ENCODE data around the gene PM20D1. TPM values are rescaled to one million over a fixed set of nuclear protein-coding genes. Genes with fewer than 3 reads are reported as not detected.

The PM20D1 gene
- total and polyA plus RNA-seq, 12 donors = 0.12 to 1.9 (median 0.66) TPM

DNA sequence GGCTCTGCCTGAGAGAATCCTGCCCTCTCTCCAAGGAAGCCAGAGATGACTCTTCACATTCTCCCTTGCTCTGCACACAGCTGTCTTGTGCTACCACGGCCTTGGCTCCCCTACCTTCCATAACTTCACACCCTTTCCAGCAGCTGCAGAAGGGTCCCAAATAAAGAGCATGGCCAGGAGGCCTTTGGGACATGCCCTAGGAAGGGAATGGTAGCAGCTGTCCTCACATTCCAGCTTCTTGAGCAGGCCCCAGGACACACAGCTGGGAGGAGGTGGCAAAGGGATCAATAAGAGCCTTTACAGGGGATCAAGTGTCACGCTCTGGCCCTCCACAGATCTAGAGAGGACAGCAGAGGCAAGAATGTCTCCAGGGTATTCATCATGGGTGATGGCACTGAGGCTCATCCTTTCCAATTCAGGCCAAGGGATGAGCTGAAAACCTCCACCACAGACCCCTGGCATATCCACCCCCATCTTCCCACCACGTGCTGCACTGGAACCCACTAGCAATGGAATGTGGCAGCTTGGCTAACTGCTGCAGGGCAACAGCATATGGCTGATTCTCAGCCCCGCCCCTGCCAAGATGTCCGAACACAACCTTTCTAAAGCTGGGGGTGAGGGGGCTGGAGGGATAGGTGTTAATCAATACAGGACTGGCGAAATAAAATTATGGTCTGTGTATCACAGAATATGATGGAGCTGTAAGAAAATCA, 56.8 kb downstream of the PM20D1 start:
- Histone ChIP-seq H3K4me3 (no peak overlapping the region), H3K4me1 (peaks cover 0 to 32% (median 3%) of the 10 kb centered on the region in 9 donors), H3K27me3 (no peaks in the 10 kb centered on the region), H3K9me3 (no peaks in the 10 kb centered on the region), H3K27ac (peak overlapping the region in 4 of 10 donors; percentile 2 to 57 (median 14)), H3K36me3 (peaks cover 0 to 94% (median 58%) of the 10 kb centered on the region in 9 donors)
- TF ChIP-seq, protein P1, sequence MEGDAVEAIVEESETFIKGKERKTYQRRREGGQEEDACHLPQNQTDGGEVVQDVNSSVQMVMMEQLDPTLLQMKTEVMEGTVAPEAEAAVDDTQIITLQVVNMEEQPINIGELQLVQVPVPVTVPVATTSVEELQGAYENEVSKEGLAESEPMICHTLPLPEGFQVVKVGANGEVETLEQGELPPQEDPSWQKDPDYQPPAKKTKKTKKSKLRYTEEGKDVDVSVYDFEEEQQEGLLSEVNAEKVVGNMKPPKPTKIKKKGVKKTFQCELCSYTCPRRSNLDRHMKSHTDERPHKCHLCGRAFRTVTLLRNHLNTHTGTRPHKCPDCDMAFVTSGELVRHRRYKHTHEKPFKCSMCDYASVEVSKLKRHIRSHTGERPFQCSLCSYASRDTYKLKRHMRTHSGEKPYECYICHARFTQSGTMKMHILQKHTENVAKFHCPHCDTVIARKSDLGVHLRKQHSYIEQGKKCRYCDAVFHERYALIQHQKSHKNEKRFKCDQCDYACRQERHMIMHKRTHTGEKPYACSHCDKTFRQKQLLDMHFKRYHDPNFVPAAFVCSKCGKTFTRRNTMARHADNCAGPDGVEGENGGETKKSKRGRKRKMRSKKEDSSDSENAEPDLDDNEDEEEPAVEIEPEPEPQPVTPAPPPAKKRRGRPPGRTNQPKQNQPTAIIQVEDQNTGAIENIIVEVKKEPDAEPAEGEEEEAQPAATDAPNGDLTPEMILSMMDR (IDR thresholded peaks at IDR 0.05) = no peak
- intact Hi-C loops (cut with DNase I) = loop anchor here in 9 of 10 donors (2.0 to 10.0 kb wide), 7 partner anchors 114 to 314 kb away; no protein-coding TSS in a partner anchor
- DNase-seq = no peak
- no peak for ATAC-seq
- 64 to 68% methylated on average over 6 of the region's 6 CpGs for WGBS, 2 donors

DNA sequence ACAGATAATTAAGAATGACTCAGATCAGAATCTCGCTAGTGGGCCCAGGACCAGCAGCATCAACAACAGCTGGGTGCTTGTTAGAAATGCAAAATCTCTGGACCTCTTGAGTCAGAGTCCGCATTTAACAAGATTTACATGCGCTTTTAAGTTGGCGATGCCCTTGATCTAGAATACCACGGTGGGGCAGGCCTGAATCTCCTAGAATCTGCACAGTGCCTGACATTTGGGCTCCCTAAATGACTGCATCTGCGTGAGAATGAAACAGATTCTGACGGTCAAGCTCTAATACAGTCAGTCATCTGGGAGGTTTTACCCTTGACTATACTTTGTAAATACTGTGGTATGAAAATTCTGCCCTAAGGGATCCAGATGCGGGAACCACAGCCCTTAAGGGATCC, 57.5 kb downstream of the PM20D1 start:
- DNase-seq (no peak), ATAC-seq (no peak)
- TF ChIP-seq, protein P1 (IDR thresholded peaks at IDR 0.05) = no peak
- H3K4me1 ChIP-seq = peaks cover 0 to 31% (median 2%) of the 10 kb centered on the region in 9 donors
- peak overlapping the region in 4 of 10 donors; percentile 2 to 57 (median 12) for H3K27ac ChIP-seq
- no peaks in the 10 kb centered on the region for H3K9me3 ChIP-seq
- no peaks in the 10 kb centered on the region for H3K27me3 ChIP-seq
- intact Hi-C loops (cut with DNase I) = loop anchor here in 9 of 10 donors (2.0 to 10.0 kb wide), 7 partner anchors 115 to 315 kb away; no protein-coding TSS in a partner anchor
- peaks cover 0 to 87% (median 52%) of the 10 kb centered on the region in 9 donors for H3K36me3 ChIP-seq
- 64 to 80% methylated on average over 8 of the region's 8 CpGs for WGBS, 2 donors
- no peak overlapping the region for H3K4me3 ChIP-seq

DNA sequence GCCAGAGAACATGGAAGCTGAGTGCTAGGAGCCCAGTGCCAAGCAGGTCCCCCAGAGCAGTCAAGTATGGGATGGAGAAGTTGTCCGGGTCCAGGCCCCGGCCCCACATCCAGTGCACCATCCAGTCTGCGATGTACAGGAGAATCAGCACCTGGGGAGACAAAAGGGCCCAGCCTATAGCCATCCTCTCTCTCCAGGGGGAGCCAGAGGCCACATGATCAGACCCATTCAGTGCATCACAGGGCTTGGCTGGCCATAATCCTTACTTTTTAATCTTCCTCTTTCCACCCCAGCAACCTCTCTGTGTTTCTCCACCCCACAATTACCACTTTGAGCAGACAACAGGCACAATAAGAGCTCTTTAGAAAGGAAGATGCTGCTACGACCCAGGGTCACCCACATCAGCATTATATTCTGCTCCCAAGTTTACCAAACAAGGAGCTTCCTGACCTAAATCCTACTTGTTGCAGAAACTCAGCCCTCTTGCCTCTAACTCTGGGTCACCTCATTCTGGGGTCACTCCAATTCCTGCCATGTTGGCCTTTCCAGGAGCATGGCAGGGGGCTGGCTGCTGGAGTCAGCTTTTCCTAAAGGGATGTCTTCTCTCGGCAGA, 58.3 kb downstream of the PM20D1 start:
- H3K36me3 ChIP-seq = peaks cover 0 to 79% (median 44%) of the 10 kb centered on the region in 9 donors
- TF ChIP-seq, protein P1 (IDR thresholded peaks at IDR 0.05) = peak; percentile 31 to 82 (median 79)
- H3K4me1 ChIP-seq = peaks cover 0 to 32% (median 5%) of the 10 kb centered on the region in 9 donors
- DNase-seq (peak; percentile 38 to 67), ATAC-seq (peak; percentile 62 to 83 (median 76))
- H3K4me3 ChIP-seq = no peak overlapping the region
- no peaks in the 10 kb centered on the region for H3K9me3 ChIP-seq
- peak overlapping the region in 2 of 10 donors; percentile 15 to 28 for H3K27ac ChIP-seq
- intact Hi-C loops (cut with DNase I) = loop anchor here in 9 of 10 donors (1.0 to 10.0 kb wide), 8 partner anchors 116 to 316 kb away; no protein-coding TSS in a partner anchor
- whole genome bisulfite sequencing, 2 donors = 57 to 58% methylated on average over 5 of the region's 5 CpGs
- H3K27me3 ChIP-seq = no peaks in the 10 kb centered on the region

DNA sequence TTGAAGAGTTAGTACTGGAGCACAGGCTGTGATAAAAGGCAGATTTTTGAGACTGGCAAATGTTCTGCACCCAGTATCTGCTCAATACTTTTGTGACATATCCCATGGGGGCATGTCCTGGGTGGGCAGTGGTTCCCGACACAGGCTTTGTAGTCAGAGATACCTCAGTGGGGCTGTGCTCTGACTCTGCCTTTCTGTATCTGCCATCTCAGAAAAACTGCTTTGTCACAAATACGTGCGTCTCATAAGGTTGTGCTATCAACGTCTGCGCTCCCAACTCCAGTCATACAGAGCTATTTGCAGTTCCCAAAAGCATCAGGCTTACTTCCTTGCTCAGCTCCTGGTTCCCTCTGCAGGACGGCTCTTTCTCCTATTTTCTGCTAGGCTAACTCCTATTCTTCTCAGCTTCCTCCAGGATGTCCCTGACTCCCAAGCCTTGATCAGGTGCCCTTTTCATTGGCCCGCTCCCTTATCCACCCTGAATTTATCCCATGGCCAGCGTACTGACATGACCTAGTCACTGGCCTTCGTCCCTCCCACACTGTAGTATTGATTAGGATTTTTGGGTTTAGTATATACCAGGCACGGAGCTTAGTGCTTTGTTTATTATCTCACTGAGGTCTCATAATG, 62.5 kb downstream of the PM20D1 start:
- H3K4me1 ChIP-seq = peaks cover 0 to 43% (median 12%) of the 10 kb centered on the region in 9 donors
- 41 to 43% methylated on average over 10 of the region's 10 CpGs for WGBS, 2 donors
- peaks cover 0 to 37% (median 11%) of the 10 kb centered on the region in 9 donors for H3K36me3 ChIP-seq
- H3K27me3 ChIP-seq = no peaks in the 10 kb centered on the region
- H3K9me3 ChIP-seq = no peaks in the 10 kb centered on the region
- ATAC-seq (peak in 6 of 8 donors; percentile 13 to 46 (median 34)), DNase-seq (no peak)
- peak overlapping the region; percentile 39 to 78 (median 58) for H3K27ac ChIP-seq
- intact Hi-C loops (cut with DNase I) = no loop called here
- H3K4me3 ChIP-seq = no peak overlapping the region
- TF ChIP-seq, protein P1 (IDR thresholded peaks at IDR 0.05) = peak in 1 of 9 donors; percentile 4
